Neutrophil (primary cell): ENCODE data around the gene NOX3.

Experiments
- H3K27ac ChIP-seq: fragments of 200-600 bp; sonication (generic); 2 replicates; pipeline ENCODE4 v1.5.1; 2016; ENCODE audit warnings: mild to moderate bottlenecking, moderate library complexity
- H3K27me3 ChIP-seq: fragments of 200-600 bp; sonication (generic); 2 replicates; pipeline ENCODE4 v1.6.0; 2016; ENCODE audit warnings: mild to moderate bottlenecking
- H3K36me3 ChIP-seq: fragments of 200-600 bp; sonication (generic); 2 replicates; pipeline ENCODE4 v1.5.1; 2017
- H3K4me1 ChIP-seq, 2 experiments: fragments of 200-600 bp in 1 of 2; sonication (generic) in 1 of 2; 1 replicate in 1 of 2; 2 replicates in 1 of 2; pipeline versions ENCODE4 v1.5.1 to v1.6.1; 2013 to 2016; ENCODE audit warnings: low read depth in 1 of 2, low read length in 1 of 2, mild to moderate bottlenecking in 1 of 2, moderate library complexity in 1 of 2; ENCODE audit not compliant: control insufficient read depth in 1 of 2, insufficient read depth in 1 of 2
- H3K4me3 ChIP-seq, 2 experiments: fragments of 200-600 bp in 1 of 2; sonication (generic) in 1 of 2; 1 replicate in 1 of 2; 2 replicates in 1 of 2; pipeline ENCODE4 v1.5.1; 2013 to 2016; ENCODE audit warnings: low read depth in 1 of 2, low read length in 1 of 2, mild to moderate bottlenecking in 1 of 2, moderate library complexity in 1 of 2
- H3K9me3 ChIP-seq: fragments of 200-600 bp; sonication (generic); 2 replicates; pipeline ENCODE4 v1.5.1; 2016
- TF ChIP-seq, protein P1 (sequence below): fragments of 200-600 bp; sonication (generic); IDR thresholded peaks from 2 replicates; pipeline ENCODE4 v1.5.1; 2016; ENCODE audit warnings: antibody characterized with exemption

Gene NOX3

GRCh38 chr6:155380666-155381332 is 74.8 kb downstream of the NOX3 start:
- H3K27me3 ChIP-seq = no peaks in the 10 kb centered on the region
- no peaks in the 10 kb centered on the region for H3K9me3 ChIP-seq
- TF ChIP-seq, protein P1, sequence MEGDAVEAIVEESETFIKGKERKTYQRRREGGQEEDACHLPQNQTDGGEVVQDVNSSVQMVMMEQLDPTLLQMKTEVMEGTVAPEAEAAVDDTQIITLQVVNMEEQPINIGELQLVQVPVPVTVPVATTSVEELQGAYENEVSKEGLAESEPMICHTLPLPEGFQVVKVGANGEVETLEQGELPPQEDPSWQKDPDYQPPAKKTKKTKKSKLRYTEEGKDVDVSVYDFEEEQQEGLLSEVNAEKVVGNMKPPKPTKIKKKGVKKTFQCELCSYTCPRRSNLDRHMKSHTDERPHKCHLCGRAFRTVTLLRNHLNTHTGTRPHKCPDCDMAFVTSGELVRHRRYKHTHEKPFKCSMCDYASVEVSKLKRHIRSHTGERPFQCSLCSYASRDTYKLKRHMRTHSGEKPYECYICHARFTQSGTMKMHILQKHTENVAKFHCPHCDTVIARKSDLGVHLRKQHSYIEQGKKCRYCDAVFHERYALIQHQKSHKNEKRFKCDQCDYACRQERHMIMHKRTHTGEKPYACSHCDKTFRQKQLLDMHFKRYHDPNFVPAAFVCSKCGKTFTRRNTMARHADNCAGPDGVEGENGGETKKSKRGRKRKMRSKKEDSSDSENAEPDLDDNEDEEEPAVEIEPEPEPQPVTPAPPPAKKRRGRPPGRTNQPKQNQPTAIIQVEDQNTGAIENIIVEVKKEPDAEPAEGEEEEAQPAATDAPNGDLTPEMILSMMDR = no peak
- no peaks in the 10 kb centered on the region for H3K36me3 ChIP-seq
- no peaks in the 10 kb centered on the region for H3K4me1 ChIP-seq
- H3K4me3 ChIP-seq = no peak overlapping the region
- no peak overlapping the region for H3K27ac ChIP-seq

DNA sequence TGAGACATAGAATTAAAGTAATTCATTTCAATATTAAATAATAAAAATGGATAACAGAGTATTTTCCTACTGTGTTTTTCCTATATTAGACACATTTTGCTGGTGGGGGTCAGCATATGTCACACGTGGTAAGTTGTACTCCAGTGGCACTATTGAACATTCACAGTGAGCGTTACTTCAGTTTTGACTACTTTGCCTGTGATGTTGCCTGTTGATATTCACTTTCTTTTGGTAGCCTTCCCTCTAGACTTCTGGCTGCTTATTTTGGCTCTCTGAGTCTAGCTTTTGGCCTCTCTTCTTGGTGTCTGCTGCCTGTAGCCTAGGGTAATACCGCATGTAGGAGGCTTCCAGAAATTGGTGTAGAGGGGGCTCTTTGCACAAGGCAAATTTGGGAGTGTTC is 76.9 kb downstream of the NOX3 start:
- H3K27ac ChIP-seq = no peak overlapping the region
- H3K27me3 ChIP-seq = no peaks in the 10 kb centered on the region
- no peak overlapping the region for H3K4me3 ChIP-seq
- no peaks in the 10 kb centered on the region for H3K36me3 ChIP-seq
- TF ChIP-seq, protein P1 = no peak
- no peaks in the 10 kb centered on the region for H3K9me3 ChIP-seq
- no peaks in the 10 kb centered on the region for H3K4me1 ChIP-seq

DNA sequence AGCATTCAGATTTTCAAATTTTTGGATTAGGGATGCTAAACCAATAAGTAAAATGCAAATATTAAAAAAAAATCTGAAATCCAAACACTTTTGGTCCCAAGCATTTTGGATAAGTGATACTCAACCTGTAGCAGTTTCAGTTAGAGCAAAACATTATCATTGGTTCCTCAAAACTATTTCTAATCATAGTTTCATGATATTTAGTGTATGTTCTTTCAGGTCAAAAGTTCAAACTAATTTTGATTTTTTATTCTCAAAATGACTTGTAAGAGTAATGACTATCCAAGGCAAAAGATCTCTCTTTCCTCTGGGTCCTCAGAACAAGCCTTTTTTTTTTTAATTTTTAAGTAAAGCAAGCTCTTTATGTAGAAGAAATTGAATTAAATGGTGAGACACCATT is 77.4 kb downstream of the NOX3 start:
- TF ChIP-seq, protein P1 = no peak
- H3K27me3 ChIP-seq = no peaks in the 10 kb centered on the region
- no peak overlapping the region for H3K27ac ChIP-seq
- no peaks in the 10 kb centered on the region for H3K36me3 ChIP-seq
- H3K4me1 ChIP-seq = no peaks in the 10 kb centered on the region
- H3K9me3 ChIP-seq = no peaks in the 10 kb centered on the region
- no peak overlapping the region for H3K4me3 ChIP-seq

DNA sequence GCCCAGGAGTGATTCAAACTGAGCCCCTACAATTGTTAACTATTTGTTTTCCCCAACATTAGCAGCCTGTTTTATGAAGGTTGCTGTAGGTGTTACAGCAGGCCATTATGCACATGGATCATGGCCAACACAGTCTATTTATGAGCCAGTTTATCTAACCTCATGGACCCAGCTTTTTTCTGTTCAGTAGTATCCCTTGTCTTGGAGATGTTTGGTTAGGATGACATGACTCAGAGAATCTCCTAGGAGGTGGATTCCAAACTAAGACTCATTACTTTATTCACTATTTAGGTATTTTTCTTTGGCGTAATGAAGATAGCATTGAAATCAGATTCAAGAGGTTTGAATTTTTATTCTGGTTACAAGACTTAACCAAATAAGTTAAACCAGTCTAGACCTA is 78.6 kb downstream of the NOX3 start:
- Histone ChIP-seq H3K27me3 (no peaks in the 10 kb centered on the region), H3K9me3 (no peaks in the 10 kb centered on the region), H3K36me3 (no peaks in the 10 kb centered on the region), H3K27ac (no peak overlapping the region), H3K4me3 (no peak overlapping the region), H3K4me1 (no peaks in the 10 kb centered on the region)
- TF ChIP-seq, protein P1 = no peak

- H3K4me1 ChIP-seq = no peaks in the 10 kb centered on the region
- TF ChIP-seq, protein P1 = no peak
- no peaks in the 10 kb centered on the region for H3K9me3 ChIP-seq
- H3K27ac ChIP-seq = no peak overlapping the region
- no peaks in the 10 kb centered on the region for H3K36me3 ChIP-seq
- no peaks in the 10 kb centered on the region for H3K27me3 ChIP-seq
- H3K4me3 ChIP-seq = no peak overlapping the region
Measured at GRCh38 chr6:155375801-155376200, 79.8 kb downstream of the NOX3 start.

DNA sequence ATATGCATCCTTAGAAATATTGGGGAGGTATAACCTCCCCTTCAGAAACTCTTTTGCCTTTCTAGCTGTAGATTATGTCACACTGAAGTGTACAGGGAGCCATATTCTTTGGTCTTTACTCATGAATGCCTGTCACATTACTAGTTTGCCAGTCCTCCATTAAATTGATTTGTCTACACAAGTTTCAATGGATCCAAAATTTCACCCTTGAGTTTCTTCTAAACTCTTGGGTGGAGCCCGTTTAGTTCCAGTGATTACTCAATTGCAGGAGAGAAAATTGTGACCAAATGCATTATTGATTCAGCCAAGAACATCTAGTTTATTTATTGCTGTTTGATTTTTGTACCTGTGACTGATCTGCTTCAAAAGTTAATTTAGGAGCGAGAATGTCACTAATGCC is 81.0 kb downstream of the NOX3 start:
- Histone ChIP-seq H3K4me1 (no peaks in the 10 kb centered on the region), H3K9me3 (no peaks in the 10 kb centered on the region), H3K36me3 (no peaks in the 10 kb centered on the region), H3K27me3 (no peaks in the 10 kb centered on the region), H3K27ac (no peak overlapping the region), H3K4me3 (no peak overlapping the region)
- TF ChIP-seq, protein P1 = no peak
